Measurements from ENCODE around the gene GMNN.

DNA sequence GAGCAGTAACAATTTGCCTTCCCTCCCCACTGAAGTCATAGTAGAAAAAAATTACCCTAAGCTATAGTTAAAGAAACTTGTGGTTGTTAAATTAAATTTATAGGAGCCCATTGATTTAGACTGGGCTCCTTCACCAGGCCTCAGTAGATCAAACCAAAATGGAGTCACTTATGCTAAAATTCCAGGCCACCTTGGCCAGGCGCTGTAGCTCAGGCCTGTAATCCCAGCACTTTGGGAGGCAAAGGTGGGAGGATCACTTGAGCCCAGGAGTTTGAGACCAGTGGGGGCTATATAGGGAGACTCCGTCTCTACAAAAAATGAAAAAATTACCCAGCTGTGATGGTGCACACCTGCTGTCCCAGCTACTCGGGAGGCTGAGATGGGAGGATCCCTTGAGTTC lies 15.0 kb upstream of the GMNN start:
- TF ChIP-seq, protein P1, sequence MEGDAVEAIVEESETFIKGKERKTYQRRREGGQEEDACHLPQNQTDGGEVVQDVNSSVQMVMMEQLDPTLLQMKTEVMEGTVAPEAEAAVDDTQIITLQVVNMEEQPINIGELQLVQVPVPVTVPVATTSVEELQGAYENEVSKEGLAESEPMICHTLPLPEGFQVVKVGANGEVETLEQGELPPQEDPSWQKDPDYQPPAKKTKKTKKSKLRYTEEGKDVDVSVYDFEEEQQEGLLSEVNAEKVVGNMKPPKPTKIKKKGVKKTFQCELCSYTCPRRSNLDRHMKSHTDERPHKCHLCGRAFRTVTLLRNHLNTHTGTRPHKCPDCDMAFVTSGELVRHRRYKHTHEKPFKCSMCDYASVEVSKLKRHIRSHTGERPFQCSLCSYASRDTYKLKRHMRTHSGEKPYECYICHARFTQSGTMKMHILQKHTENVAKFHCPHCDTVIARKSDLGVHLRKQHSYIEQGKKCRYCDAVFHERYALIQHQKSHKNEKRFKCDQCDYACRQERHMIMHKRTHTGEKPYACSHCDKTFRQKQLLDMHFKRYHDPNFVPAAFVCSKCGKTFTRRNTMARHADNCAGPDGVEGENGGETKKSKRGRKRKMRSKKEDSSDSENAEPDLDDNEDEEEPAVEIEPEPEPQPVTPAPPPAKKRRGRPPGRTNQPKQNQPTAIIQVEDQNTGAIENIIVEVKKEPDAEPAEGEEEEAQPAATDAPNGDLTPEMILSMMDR (IDR thresholded peaks at IDR 0.05), result no peak
- TF ChIP-seq POLR2A (IDR thresholded peaks at IDR 0.05), result no peak

All from uterus (tissue), 2 donors.